ENCODE measurements around the gene LBP. TPM values are rescaled to one million over a fixed set of nuclear protein-coding genes. Genes with fewer than 3 reads are reported as not detected.

The LBP gene
- total RNA-seq, 4 donors from 2014 or later, result 0.38 to 6.2 TPM; not detected in 2

GRCh38 chr20:38321959-38322598, 24.2 kb upstream of the LBP start:
- H3K9me3 ChIP-seq, result no peaks in the 10 kb centered on the region
- no peak overlapping the region for H3K27ac ChIP-seq
- TF ChIP-seq POLR2AphosphoS5 (IDR thresholded peaks at IDR 0.05), result no peak
- TF ChIP-seq, protein P1, sequence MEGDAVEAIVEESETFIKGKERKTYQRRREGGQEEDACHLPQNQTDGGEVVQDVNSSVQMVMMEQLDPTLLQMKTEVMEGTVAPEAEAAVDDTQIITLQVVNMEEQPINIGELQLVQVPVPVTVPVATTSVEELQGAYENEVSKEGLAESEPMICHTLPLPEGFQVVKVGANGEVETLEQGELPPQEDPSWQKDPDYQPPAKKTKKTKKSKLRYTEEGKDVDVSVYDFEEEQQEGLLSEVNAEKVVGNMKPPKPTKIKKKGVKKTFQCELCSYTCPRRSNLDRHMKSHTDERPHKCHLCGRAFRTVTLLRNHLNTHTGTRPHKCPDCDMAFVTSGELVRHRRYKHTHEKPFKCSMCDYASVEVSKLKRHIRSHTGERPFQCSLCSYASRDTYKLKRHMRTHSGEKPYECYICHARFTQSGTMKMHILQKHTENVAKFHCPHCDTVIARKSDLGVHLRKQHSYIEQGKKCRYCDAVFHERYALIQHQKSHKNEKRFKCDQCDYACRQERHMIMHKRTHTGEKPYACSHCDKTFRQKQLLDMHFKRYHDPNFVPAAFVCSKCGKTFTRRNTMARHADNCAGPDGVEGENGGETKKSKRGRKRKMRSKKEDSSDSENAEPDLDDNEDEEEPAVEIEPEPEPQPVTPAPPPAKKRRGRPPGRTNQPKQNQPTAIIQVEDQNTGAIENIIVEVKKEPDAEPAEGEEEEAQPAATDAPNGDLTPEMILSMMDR (IDR thresholded peaks at IDR 0.05), result peak; percentile 54 to 63
- H3K4me3 ChIP-seq, result no peak overlapping the region
- H3K4me1 ChIP-seq, result no peaks in the 10 kb centered on the region
- no peak for DNase-seq (ENCODE audit: low spot score in 2 of 2)
- 2% methylated on average over 5 of the region's 5 CpGs for WGBS
- no peaks in the 10 kb centered on the region for H3K36me3 ChIP-seq
- H3K27me3 ChIP-seq, result peaks cover 12% of the 10 kb centered on the region

GRCh38 chr20:38324159-38324558, 22.1 kb upstream of the LBP start:
- WGBS, result 97% methylated on average over 3 of the region's 3 CpGs
- Histone ChIP-seq H3K36me3 (no peaks in the 10 kb centered on the region), H3K4me1 (no peaks in the 10 kb centered on the region), H3K9me3 (no peaks in the 10 kb centered on the region), H3K27me3 (peaks cover 20% of the 10 kb centered on the region), H3K4me3 (no peak overlapping the region), H3K27ac (no peak overlapping the region)
- no peak for DNase-seq (ENCODE audit: low spot score in 2 of 2)
- TF ChIP-seq POLR2AphosphoS5 (IDR thresholded peaks at IDR 0.05) (no peak), EP300 (IDR thresholded peaks at IDR 0.05) (no peak), POLR2A (IDR thresholded peaks at IDR 0.05) (no peak)
- TF ChIP-seq, protein P1 (IDR thresholded peaks at IDR 0.05), result no peak

DNA sequence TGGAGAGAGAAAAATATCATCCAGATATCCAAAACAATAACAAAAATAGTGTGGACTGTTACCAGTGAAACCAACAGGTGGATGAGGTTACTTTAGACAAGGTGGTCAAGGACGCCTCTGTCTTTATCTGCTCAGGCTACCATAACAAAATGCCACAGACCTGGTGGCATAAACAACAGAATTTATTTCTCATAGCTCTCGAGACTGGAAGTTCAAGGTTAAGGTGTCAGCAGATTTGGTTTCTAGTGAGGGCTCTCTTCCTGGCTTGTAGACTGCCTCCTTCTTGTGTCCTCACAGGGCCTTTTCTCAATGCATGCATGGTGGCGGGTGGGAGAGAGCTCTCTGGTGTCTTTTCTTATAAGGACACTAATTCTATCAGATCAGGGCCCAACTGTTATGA, 21.1 kb upstream of the LBP start:
- no peak overlapping the region for H3K27ac ChIP-seq
- no peaks in the 10 kb centered on the region for H3K36me3 ChIP-seq
- DNase-seq (ENCODE audit: low spot score in 2 of 2), result no peak
- H3K9me3 ChIP-seq, result no peaks in the 10 kb centered on the region
- no peak overlapping the region for H3K4me3 ChIP-seq
- H3K27me3 ChIP-seq, result peaks cover 16% of the 10 kb centered on the region
- H3K4me1 ChIP-seq, result no peaks in the 10 kb centered on the region
- TF ChIP-seq POLR2A (IDR thresholded peaks at IDR 0.05) (no peak), EP300 (IDR thresholded peaks at IDR 0.05) (no peak), POLR2AphosphoS5 (IDR thresholded peaks at IDR 0.05) (no peak)
- TF ChIP-seq, protein P1 (IDR thresholded peaks at IDR 0.05), result no peak
- WGBS, result 87% methylated on average over 3 of the region's 3 CpGs

DNA sequence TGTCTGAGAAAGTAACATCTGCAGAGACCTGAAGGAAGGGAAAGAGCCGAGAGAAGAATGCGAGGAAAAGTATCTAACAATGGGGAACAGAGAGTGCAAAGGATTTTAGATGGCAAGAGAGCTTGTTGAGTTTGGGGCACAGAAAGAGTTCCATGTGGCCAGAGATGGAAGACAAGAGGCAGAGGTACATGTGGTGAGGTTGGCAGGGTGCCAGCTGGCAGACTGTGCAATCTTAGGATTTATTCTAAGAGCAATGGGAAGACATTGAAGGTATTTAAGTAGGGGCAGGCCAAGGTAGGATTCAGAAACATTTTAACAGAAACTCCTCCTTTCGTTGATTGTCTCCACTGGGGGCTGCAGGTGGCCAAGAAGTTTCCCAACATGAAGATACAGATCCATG, 20.4 kb upstream of the LBP start:
- Histone ChIP-seq H3K4me1 (no peaks in the 10 kb centered on the region), H3K27ac (no peak overlapping the region), H3K36me3 (no peaks in the 10 kb centered on the region), H3K27me3 (peaks cover 18% of the 10 kb centered on the region), H3K9me3 (no peaks in the 10 kb centered on the region), H3K4me3 (no peak overlapping the region)
- 77% methylated on average over 3 of the region's 3 CpGs for WGBS
- DNase-seq (ENCODE audit: low spot score in 2 of 2), result no peak
- no peak for TF ChIP-seq POLR2AphosphoS5 (IDR thresholded peaks at IDR 0.05)
- TF ChIP-seq POLR2A (IDR thresholded peaks at IDR 0.05), result no peak
- no peak for TF ChIP-seq EP300 (IDR thresholded peaks at IDR 0.05)
- TF ChIP-seq, protein P1 (IDR thresholded peaks at IDR 0.05), result no peak

DNA sequence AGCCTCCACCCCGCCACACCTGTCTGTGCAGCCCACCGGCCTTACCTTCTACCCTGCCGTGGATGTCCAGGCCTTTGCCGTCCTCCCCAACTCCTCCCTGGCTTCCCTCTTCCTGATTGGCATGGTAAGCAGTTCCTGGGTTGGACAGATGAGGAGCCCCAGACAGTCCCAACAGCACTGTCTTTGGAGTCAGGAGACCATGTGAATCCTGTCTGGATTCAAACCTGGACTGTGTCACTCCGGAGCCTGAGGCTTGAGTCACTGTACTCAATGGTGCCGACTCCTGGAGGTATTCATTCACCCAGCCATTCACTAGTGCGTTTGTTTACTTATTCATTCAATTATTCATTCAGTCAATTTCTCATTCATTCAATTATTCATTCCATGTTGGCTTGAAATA, 20.0 kb upstream of the LBP start:
- TF ChIP-seq, protein P1 (IDR thresholded peaks at IDR 0.05), result no peak
- no peak for TF ChIP-seq POLR2A (IDR thresholded peaks at IDR 0.05)
- no peak for TF ChIP-seq EP300 (IDR thresholded peaks at IDR 0.05)
- DNase-seq (ENCODE audit: low spot score in 2 of 2), result no peak
- 88% methylated on average over 7 of the region's 7 CpGs for WGBS

More for the DNA sequence above, 20.0 kb upstream of the LBP start:
- no peaks in the 10 kb centered on the region for H3K36me3 ChIP-seq
- no peak overlapping the region for H3K4me3 ChIP-seq
- H3K27me3 ChIP-seq, result peaks cover 16% of the 10 kb centered on the region
- H3K9me3 ChIP-seq, result no peaks in the 10 kb centered on the region
- no peaks in the 10 kb centered on the region for H3K4me1 ChIP-seq
- H3K27ac ChIP-seq, result no peak overlapping the region
